Ishikawa (cell line): ENCODE results near the gene CCDC177.

Source experiments
- CREB1 ChIP-seq: IDR thresholded peaks from 2 replicates; pipeline ENCODE4 v1.6.1; 2012; ENCODE audit warnings: low read depth
- NFIC ChIP-seq: IDR thresholded peaks from 2 replicates; pipeline ENCODE4 v1.6.1; 2012
- TAF1 ChIP-seq: IDR thresholded peaks from 2 replicates; pipeline ENCODE4 v1.6.1; 2012; ENCODE audit warnings: low read depth, mild to moderate bottlenecking
- TF ChIP-seq, protein P1 (sequence below): IDR thresholded peaks from 2 replicates; pipeline ENCODE4 v1.6.1; 2012

DNA sequence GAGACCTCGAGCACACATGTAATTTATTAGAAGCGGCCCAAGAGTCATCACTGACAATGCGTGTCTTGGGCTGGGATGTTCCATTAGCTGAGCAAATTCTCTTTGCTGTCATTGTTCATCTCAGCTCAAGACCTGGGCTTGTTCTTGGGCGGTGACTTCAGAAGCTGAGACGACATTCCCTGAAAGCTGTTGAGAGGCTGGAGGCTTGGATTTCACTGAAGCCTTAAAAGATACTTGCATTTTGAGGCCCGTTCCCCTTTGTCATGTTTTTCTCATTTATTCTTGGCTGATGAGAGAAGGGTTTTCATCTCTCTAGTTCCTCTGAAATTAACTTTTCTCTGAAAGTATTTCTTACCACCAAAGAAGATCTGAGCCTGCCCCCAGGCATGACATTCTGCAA lies 20.2 kb upstream of the CCDC177 start:
- TF ChIP-seq CREB1 (no peak), TAF1 (no peak), NFIC (no peak)
- TF ChIP-seq, protein P1, sequence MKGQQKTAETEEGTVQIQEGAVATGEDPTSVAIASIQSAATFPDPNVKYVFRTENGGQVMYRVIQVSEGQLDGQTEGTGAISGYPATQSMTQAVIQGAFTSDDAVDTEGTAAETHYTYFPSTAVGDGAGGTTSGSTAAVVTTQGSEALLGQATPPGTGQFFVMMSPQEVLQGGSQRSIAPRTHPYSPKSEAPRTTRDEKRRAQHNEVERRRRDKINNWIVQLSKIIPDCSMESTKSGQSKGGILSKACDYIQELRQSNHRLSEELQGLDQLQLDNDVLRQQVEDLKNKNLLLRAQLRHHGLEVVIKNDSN: no peak
